Stimulated activated CD8-positive, alpha-beta memory T cell treated with anti-CD3 and anti-CD28 coated beads, Interleukin-7, amount 100 ng/mL, for 1 hour (primary cell): ENCODE data around the gene UGT1A5.
"Not testable (repeated sequence)": the region's sequence is repeated elsewhere in the genome, so short reads cannot be mapped to it uniquely, and the experiment has no call there.

Experiments used
- DNase-seq, 2 donors: peaks; one replicate each; pipeline ENCODE4 v3.0.0-alpha.2; 2020; ENCODE audit warnings: low read depth in 2 of 2

Gene UGT1A5

DNA sequence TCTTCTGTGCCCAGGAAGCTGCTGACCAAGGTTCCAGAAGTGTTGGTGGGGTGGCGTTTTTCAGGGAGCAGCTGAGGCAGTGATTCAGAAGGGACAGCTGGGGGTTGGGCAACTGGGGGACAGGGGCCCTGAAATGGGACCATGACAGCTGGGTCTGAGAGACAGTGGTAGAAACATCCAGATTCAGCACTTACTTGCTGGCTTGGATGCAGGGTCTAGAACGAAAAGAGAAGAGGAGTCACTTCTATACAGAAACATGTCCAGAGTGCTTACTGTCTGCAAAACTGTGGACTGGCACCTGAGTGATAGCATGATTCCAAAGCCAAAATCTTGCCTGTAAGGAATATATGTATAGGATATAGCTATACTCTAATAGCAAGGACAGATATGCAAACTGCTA is 33.1 kb downstream of the UGT1A5 start:
- not testable (repeated sequence) for DNase-seq

DNA sequence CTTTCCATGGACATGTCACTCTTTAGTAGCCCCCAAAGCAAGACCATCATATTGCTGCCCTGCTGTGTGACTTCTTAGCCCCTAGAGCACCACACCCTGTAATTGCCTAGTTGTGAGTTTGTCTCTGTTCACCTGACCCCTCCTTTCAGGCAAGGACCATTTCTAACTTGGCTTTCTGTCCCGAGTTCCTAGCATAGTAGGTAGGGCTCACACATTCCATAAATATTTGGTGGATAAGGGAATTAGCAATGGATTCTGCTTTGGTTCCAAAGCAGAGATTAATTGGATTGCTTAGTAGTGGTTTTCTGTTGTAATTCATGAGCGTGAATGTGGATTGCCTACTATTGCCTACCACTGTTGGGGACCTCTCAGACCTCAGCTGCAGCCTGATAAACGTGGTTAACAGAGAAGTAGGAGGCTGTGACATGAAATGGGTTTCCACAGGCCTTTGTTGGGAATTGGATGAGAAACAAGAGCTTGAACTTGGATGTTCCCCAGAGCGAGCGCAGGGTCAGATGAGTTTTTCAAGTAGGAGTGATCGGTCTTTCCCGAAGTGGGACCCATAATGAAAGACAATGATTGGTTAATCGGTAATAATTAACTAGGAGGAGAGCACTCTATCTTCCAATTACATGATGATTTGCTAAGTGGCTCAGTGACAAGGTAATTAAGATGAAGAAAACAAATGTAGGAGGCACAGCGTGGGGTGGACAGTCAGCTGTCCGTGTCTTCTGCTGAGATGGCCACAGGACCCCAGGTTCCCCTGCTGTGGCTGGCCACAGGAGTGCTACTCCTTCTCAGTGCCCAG is 34.0 kb downstream of the UGT1A5 start:
- no peak for DNase-seq

DNA sequence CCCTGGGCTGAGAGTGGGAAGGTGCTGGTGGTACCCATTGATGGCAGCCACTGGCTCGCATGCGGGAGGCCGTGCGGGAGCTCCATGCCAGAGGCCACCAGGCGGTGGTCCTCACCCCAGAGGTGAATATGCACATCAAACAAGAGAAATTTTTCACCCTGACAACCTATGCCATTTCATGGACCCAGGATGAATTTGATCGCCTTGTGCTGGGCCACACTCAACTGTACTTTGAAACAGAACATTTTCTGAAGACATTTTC is 34.5 kb downstream of the UGT1A5 start:
- no peak for DNase-seq

DNA sequence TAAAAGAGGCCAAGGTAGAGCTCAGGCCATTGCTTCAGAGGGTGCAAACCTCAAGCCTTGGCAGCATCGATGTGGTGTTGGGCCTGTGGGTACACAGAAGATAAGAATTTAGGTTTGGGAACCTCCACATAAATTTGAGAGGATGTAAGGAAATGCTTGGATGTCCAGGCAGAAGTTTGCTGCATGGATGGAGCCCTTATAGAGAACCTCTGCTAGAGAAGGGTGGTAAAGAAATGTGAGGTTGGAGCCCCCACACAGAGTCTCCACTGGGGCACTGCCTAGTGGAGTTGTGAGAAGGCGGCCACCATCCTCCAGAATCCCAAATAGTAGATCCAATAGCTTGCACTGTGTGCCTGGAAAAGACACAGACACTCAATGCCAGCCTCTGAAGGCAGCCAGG is 38.0 kb downstream of the UGT1A5 start:
- not testable (repeated sequence) for DNase-seq

DNA sequence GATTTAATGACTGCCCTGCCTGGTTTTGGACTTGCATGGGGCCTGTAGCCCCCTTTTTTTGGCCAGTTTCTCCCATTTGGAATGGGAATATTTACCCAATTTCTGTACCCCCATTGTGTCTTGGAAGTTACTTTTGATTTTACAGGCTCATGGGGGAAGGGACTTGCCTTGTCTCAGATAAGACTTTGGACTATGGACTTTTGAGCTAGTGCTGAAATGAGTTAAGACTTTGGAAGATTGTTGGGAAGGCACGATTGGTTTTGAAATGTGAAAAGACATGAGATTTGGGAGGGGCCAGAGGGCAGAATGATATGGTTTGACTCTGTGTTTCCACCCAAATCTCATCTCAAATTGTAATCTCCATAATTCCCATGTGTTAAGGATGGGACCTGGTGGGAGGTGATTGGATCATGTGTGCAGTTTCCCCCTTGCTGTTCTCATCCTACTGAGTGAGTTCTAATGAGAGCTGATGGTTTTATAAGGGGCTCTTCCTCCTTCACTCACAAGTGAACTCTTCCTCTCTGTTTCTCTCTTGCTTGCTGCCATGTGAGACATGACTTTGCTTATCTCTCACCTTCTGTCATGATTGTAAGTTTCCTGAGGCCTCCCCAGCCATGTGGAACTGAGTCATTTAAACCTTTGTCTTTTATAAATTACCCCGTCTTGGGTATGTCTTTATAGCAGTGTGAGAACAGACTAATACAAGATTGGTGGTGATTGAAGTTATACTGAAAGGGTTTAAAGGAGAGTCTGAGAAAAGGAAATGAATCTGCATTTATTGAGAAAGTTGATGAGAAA is 38.7 kb downstream of the UGT1A5 start:
- DNase-seq, result not testable (repeated sequence)

DNA sequence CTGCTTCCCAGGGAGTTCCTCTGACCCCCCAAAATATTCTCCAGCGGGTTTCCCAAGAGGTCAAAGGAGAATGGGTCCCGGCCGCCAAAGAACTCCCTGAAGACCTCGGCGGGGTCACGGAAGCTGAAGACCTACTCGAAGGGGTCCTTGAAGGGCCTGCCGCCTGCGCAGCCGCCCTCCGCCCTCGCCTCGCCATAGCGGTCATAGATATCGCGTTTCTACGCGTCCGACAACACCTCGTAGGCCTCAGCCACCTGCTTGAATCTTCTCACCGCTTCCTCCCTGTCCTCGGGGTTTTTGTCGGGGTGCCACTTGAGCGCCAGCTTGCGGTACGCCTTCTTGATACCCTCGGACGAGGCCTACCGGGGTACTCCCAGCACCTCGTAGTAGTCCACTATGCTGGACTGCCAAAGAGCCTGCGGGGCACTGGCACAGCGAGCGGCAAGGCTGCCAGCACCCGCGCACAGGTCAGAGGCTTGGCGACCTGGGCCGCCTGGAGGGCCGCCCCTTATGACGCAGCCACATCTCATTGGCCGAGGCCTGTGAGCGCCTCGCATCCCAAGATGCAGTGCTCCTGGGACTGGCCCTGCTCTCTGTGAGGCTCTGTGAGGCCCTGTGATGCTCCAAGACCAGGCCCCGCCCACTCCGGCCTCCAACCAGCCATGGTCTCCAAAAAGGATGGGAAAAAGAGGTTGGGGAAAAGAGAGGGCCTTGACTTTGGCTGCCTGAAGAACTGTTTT is 42.3 kb downstream of the UGT1A5 start:
- DNase-seq, result no peak

DNA sequence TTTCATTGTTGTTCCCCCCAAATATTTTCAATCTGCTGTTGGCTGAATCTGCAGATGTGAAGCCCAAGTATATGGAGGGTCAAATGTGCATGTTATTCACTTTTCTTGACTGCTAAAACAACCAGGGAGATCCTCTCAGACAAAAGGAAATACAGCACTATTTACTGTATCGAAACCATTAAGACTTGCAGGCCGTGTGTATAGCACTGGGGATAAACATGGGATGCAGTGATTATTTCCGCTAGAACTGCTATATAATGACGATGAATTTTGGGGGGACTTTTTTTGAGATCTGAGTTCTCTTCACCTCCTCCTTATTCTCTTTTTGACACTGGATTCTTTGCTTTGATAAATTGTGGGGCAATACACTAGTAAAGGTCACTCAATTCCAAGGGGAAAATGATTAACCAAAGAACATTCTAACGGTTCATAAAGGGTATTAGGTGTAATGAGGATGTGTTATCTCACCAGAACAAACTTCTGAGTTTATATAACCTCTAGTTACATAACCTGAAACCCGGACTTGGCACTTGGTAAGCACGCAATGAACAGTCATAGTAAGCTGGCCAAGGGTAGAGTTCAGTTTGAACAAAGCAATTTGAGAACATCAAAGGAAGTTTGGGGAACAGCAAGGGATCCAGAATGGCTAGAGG is 43.8 kb downstream of the UGT1A5 start:
- DNase-seq, result no peak

DNA sequence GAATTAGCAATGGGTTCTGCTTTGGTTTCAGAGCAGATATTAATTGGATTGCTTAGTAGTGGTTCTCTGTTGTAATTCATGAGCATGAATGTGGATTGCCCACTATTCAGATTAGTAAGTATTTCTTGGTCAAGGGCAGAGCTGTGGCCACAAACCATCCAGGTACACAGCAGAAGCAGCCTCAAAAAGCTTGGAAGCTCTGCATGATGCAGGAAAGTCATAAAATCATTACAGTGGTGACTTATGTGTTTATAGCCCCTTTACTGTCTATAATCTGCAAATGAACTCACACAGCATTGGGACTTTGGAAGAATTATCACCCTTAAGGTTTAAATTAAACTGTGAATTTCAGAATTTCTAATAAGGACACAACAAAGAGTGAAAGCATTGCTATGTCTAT is 45.4 kb downstream of the UGT1A5 start:
- no peak for DNase-seq

DNA sequence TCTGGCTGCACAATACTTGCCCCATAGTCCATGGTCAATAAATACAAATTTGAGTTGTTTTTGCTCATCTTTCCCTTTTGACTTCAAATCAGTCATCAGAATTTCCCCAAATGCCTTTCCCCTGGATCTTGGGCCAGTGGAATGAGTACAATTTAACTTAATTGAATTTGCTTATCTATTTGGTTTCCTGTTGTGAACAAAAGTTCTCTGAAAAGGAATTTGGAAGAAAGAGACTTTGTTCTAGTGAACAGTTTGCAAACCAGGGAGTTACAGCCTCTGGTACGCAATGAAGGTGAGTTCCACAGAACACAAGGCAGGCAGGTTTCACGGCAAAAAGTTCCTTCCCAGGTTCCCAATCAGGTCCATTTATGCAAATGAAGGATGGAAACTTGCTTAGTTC is 46.1 kb downstream of the UGT1A5 start:
- no peak for DNase-seq

DNA sequence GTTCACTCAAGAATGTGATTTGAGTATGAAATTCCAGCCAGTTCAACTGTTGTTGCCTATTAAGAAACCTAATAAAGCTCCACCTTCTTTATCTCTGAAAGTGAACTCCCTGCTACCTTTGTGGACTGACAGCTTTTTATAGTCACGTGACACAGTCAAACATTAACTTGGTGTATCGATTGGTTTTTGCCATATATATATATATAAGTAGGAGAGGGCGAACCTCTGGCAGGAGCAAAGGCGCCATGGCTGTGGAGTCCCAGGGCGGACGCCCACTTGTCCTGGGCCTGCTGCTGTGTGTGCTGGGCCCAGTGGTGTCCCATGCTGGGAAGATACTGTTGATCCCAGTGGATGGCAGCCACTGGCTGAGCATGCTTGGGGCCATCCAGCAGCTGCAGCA is 47.3 kb downstream of the UGT1A5 start, which contains the start of gene UGT1A1:
Gene UGT1A1, plus strand, starts transcription at position 228 of the 400 bp plus-strand sequence. Its CDS starts 18 bp downstream, at position 246.
- no peak for DNase-seq

DNA sequence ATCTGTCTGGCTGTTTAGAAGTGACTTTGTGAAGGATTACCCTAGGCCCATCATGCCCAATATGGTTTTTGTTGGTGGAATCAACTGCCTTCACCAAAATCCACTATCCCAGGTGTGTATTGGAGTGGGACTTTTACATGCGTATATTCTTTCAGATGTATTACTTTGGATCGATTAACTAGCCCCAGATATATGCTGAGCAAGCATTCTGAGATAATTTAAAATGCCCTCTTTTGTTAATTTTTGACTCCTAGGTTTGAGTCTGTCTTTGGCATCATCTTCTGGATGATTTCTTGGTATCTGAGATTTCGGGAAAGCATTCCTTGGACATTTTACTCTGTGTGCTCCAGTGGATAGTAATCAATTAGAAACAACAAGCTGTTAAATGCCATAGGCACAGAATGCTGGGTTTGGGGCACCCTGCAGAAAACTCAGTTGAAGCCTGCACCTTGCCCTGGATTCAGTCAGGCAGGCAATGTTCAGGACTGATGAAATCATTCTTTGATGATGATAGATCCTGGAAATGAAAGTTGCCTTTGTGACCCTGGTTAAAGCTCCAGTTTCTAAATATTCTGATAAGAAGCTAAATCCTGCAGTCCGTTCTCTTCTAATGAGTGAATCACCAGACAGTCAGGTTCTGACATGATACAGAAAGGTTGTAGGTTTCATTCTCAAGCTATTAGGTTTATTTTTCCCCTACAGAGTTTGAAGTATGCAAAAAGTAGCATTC is 48.5 kb downstream of the UGT1A5 start:
- DNase-seq, result no peak

DNA sequence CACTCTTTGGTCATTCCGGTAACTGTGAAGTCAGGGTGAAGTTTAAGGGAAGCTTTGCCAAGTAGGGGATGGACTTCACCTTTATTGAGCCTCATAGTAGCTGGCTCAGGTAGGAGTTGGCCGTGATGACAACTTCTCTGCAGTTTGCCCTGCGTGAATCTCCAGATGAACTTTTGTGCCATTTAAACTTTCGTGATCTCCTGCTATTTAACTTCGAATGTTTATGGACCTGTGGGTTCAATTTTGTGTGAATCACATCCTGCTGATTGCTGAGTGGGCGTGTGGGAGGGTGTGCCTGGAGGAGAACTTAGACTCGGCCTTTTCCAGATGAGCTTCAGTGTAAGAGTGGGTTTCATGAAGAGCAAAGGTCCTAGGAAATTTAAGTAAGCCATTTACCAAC is 51.6 kb downstream of the UGT1A5 start:
- DNase-seq, result no peak

DNA sequence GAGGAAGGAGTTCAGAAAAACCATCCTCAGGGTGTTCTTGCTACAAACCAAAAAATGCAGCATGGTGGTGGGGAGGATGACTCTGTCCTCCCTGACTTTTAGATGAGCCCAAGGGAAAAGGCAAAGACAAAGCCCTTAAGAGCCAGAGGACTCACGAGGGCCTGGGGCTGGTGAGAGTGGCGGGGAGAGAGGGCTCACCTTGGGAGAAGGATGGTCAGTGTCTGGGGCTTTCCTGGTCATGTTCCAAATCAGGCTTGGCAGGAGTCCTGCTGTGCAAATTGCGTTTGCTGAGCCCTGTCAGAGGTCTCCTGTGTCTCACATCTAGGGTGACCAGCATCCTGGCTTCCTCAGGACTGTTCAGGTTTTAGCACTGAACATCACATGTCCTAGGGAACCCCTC is 52.1 kb downstream of the UGT1A5 start:
- no peak for DNase-seq

DNA sequence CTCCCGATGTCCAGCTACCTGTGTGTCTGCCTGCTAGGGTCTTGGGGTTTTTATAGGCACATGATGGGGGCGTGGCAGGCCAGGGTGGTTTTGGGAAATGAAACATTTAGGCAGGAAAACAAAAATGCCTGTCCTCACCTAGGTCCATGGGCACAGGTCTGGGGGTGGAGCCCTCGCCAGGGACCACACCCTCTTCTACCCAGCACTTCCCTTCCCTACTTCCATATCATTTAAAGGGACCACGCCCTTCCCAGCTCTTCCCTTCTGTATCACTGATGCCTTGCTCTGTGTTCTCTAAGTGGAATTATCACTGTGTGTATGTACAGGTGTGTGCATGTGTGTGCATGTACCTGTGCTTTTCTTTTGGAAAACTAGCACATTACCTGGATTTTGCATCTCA is 53.7 kb downstream of the UGT1A5 start:
- no peak for DNase-seq

DNA sequence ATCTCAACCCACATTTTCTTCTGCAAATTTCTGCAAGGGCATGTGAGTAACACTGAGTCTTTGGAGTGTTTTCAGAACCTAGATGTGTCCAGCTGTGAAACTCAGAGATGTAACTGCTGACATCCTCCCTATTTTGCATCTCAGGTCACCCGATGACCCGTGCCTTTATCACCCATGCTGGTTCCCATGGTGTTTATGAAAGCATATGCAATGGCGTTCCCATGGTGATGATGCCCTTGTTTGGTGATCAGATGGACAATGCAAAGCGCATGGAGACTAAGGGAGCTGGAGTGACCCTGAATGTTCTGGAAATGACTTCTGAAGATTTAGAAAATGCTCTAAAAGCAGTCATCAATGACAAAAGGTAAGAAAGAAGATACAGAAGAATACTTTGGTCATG is 55.4 kb downstream of the UGT1A5 start:
- DNase-seq, result no peak

DNA sequence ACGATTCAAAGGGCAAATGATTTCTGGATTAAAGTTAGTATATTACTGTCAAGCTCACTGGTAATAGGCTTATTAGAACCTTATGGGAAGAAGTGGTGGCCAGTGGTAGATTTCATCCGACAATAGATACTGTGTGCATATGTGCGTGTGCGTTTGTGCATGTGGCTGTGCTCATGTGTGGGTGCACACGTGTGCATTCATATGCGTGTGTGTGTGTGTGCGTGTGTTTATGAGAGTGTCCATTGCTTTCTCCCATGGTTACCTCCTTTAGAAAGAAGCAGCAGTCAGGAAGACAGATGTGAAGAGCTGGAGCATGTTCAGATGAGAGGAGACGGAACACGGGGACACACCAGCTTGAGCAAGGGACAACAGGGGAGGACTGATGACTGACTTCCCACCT is 56.6 kb downstream of the UGT1A5 start:
- DNase-seq, result no peak

DNA sequence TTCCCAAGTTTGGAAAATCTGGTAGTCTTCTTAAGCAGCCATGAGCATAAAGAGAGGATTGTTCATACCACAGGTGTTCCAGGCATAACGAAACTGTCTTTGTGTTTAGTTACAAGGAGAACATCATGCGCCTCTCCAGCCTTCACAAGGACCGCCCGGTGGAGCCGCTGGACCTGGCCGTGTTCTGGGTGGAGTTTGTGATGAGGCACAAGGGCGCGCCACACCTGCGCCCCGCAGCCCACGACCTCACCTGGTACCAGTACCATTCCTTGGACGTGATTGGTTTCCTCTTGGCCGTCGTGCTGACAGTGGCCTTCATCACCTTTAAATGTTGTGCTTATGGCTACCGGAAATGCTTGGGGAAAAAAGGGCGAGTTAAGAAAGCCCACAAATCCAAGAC is 59.4 kb downstream of the UGT1A5 start:
- DNase-seq, result no peak

DNA sequence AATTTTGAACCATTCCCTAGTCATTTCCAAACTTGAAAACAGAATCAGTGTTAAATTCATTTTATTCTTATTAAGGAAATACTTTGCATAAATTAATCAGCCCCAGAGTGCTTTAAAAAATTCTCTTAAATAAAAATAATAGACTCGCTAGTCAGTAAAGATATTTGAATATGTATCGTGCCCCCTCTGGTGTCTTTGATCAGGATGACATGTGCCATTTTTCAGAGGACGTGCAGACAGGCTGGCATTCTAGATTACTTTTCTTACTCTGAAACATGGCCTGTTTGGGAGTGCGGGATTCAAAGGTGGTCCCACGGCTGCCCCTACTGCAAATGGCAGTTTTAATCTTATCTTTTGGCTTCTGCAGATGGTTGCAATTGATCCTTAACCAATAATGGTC is 59.9 kb downstream of the UGT1A5 start:
- no peak for DNase-seq

DNA sequence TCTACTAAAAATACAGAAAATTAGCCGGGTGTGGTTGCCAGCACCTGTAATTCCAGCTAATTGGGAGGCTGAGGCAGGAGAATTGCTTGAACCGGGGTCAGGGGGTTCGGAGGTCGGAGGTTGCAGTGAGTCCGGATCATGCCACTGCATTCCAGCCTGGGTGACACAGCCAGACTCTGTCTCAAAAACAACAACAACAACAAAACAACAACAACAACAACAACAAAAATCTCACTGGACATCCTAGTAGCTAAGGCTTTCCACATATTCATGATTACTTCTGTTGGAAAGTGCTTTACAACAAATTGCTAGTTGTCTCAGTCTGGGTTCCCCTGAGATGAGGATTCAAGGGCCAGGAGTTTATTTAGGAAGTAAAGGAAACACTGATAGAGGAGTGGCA is 61.1 kb downstream of the UGT1A5 start:
- DNase-seq, result no peak

DNA sequence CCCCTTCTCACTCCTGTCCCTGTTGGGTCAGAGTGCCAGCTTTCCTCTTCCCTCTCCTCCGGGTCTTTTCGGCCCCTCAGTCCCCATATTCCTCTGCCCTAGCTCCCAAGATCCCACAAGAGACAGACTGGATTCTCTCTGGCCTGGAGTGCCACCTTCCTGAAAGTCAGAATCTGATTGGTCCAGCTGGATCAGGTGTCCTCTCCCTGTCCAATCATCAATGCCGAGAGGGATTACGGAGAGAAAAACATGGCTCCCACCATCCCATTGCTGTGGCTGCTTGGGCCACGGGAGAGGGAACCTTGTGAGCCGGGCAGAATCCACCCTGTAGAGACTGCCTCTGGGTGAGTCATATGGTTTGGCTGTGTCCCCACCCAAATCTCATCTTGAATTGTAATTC is 62.7 kb downstream of the UGT1A5 start:
- no peak for DNase-seq

DNA sequence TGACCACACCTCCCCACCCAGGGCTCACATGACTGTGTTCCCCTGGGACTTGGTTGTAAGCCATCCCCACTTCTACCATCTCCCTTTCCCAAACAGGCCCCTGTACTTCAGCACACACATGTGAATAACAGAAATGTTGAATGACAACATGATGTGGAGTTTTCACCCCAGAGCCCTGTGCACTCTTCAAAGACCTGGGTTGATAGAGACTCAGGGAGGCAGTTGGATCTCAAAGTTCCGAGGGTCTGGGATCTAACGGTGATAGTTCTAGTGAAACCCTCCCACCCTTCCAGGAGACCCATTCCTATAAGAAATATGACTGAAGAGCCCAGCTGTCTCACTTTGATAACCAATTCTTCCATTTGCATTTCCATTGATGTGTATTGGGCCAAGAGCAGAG is 65.3 kb downstream of the UGT1A5 start, which contains the start of gene MROH2A:
Gene MROH2A, plus strand, starts transcription at position 301 of the 400 bp plus-strand sequence. CDS start 1,029 bp downstream, outside the sequence.
- DNase-seq, result no peak
